GM20431 (cell line): ENCODE data around the gene LRMDA.

ENCODE experiments used
- in situ Hi-C: fragments of 300-500 bp; cut with MseI, MboI; formaldehyde crosslinking; loops from one replicate; pipeline ENCODE4 v1.15.0; 2020; ENCODE audit warnings: low sequenced_read_pairs; ENCODE audit not compliant: unreplicated experiment

The LRMDA gene

GRCh38 chr10:75410132-75411005, 21.1 kb upstream of the LRMDA start:
- in situ Hi-C loops: loop anchor here (25.0 kb wide), 1 partner anchor 202 kb away; no protein-coding TSS in a partner anchor

- in situ Hi-C loops: loop anchor here (25.0 kb wide), 1 partner anchor 198 kb away; no protein-coding TSS in a partner anchor
Measured at GRCh38 chr10:75414527-75414926, 16.9 kb upstream of the LRMDA start.

GRCh38 chr10:75417522-75417927, 13.9 kb upstream of the LRMDA start:
- in situ Hi-C loops: loop anchor here (25.0 kb wide), 1 partner anchor 195 kb away; no protein-coding TSS in a partner anchor

- in situ Hi-C loops: loop anchor here (25.0 kb wide), 1 partner anchor 194 kb away; no protein-coding TSS in a partner anchor
Measured at GRCh38 chr10:75418293-75418692, 13.1 kb upstream of the LRMDA start.

GRCh38 chr10:75418712-75419111, 12.7 kb upstream of the LRMDA start:
- in situ Hi-C loops: loop anchor here (25.0 kb wide), 1 partner anchor 194 kb away; no protein-coding TSS in a partner anchor

- in situ Hi-C loops: loop anchor here (25.0 kb wide), 1 partner anchor 189 kb away; no protein-coding TSS in a partner anchor
Measured at GRCh38 chr10:75422913-75423312, 8.5 kb upstream of the LRMDA start.

- in situ Hi-C loops: loop anchor here (25.0 kb wide), 1 partner anchor 188 kb away; no protein-coding TSS in a partner anchor
Measured at GRCh38 chr10:75424571-75424970, 6.9 kb upstream of the LRMDA start.

- in situ Hi-C loops: no loop called here
Measured at GRCh38 chr10:75425291-75426079, 5.9 kb upstream of the LRMDA start.

GRCh38 chr10:75426880-75427279, 4.5 kb upstream of the LRMDA start:
- in situ Hi-C loops: no loop called here

GRCh38 chr10:75427951-75428350, 3.5 kb upstream of the LRMDA start:
- in situ Hi-C loops: no loop called here

- in situ Hi-C loops: no loop called here
Measured at GRCh38 chr10:75428434-75429158, 2.8 kb upstream of the LRMDA start.

- in situ Hi-C loops: no loop called here
Measured at GRCh38 chr10:75429159-75429827, 2.1 kb upstream of the LRMDA start.

- in situ Hi-C loops: no loop called here
Measured at GRCh38 chr10:75430000-75430763, 1.2 kb upstream of the LRMDA start.

- in situ Hi-C loops: no loop called here
Measured at GRCh38 chr10:75432176-75432575, 752 bp downstream of the LRMDA start.

- in situ Hi-C loops: no loop called here
Measured at GRCh38 chr10:75432763-75433162, 1.3 kb downstream of the LRMDA start.

- in situ Hi-C loops: no loop called here
Measured at GRCh38 chr10:75433216-75433615, 1.8 kb downstream of the LRMDA start.

GRCh38 chr10:75434291-75434690, 2.9 kb downstream of the LRMDA start:
- in situ Hi-C loops: no loop called here

- in situ Hi-C loops: no loop called here
Measured at GRCh38 chr10:75435291-75435690, 3.9 kb downstream of the LRMDA start.

- in situ Hi-C loops: no loop called here
Measured at GRCh38 chr10:75436896-75437295, 5.5 kb downstream of the LRMDA start.
